ENCODE data around the gene EXOC4.

GRCh38 chr7:133258174-133258573 lies 5.3 kb downstream of the EXOC4 start:
- TF ChIP-seq CTCF (IDR thresholded peaks at IDR 0.05) (no peak), EP300 (IDR thresholded peaks at IDR 0.05; ENCODE audit: low read depth) (no peak)

Measured in transverse colon (tissue), 3 donors.